ENCODE measurements around the gene TTC22.

Gene TTC22

DNA sequence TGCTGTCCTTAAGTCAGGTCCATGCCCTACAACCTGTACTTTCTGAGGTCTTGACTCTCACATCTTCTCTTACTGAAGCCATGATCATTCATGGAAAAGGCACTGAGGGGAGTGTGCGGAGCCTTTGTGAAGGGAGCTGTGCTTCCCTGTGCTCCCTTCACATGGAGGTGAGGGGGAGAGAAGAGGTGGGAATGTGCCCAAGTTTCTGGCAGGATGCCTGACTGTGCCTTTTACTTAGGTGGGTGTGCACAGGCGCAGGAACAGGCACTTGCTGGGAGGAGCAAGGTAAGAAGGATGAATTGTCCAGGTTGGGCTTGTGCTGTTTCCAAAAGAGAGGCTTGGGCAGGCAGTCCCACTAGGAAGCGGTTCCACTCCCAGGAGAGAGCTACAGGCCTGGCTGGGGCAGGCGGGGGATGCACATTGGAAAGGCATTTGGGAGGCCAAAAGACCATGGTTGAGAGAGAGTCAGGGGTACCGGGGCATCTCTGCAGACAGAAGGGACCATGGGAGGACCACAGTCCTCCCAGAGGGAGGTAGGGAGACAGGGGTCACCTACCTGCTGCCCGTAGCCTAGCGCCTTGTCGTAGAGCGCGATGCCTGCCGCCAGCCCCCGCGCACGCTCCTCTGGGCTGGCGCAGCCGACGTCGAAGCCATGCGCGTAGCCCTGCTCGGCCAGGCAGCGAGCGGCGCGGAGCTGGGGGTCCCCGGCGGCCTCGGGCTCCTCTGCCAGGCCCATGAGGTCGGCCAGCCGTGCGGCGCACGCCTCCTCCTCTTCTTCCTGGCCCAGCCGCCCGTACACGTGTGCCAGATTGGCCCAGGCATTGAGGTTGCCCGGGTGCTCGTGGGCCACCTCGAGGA is 853 bp downstream of the TTC22 start:
- POLR2A ChIA-PET = no interaction called here

DNA sequence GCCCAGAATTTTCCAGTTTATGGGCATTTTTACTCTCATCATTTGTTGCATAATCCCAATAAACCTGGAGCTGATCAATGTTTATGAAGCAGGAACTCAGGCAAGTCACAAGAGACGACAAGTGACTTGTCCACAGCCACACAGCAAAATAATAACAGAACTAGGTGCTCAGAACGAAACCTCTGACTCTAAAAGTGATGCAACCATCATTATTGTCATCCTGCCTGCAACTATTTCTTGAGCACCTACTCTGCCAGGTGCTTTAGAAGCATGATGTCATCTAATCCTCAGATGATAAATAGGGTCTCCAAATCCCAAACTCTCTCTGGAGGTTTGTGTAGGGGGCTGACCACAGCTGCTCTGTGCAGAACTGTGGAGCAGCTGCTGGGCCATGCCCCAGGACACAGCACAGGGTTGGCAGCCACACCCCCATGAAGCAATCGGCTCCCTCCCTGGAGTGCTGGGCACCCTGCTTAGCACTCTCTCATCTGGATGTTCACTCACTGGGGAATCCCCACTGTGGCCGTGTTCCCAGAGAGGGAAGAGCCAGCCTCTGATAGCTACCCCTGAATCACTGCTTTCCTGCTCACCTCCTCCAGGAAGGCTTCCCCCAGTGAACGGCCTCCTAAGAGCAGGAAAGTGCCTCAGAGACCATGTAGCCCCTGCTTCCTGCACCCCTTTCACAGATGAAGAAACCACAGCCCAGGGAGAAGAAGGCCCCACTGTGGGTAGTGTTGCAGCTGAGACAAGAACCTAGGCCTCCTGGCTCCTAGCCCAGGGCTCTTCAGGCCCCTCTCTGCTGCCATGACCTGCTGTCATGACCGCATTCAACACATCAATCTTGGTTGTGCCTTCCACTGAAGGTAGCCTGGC is 2.1 kb downstream of the TTC22 start:
- DNase-seq (ENCODE audit: low read depth, low spot score) = no peak
- ChIA-PET CTCF (no interaction called here), POLR2A (no interaction called here)
- H3K4me3 ChIP-seq (ENCODE audit: low read depth, low read length) = no peak overlapping the region
- TF ChIP-seq, protein P1, sequence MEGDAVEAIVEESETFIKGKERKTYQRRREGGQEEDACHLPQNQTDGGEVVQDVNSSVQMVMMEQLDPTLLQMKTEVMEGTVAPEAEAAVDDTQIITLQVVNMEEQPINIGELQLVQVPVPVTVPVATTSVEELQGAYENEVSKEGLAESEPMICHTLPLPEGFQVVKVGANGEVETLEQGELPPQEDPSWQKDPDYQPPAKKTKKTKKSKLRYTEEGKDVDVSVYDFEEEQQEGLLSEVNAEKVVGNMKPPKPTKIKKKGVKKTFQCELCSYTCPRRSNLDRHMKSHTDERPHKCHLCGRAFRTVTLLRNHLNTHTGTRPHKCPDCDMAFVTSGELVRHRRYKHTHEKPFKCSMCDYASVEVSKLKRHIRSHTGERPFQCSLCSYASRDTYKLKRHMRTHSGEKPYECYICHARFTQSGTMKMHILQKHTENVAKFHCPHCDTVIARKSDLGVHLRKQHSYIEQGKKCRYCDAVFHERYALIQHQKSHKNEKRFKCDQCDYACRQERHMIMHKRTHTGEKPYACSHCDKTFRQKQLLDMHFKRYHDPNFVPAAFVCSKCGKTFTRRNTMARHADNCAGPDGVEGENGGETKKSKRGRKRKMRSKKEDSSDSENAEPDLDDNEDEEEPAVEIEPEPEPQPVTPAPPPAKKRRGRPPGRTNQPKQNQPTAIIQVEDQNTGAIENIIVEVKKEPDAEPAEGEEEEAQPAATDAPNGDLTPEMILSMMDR (IDR thresholded peaks at IDR 0.05; ENCODE audit: insufficient read depth, low read length, missing control alignments) = no peak

More for the DNA sequence above, 853 bp downstream of the TTC22 start:
- DNase-seq (ENCODE audit: low read depth, low spot score) = no peak
- CTCF ChIA-PET = interaction anchor here (0.9 to 1.9 kb wide), 2 partner anchors 9 to 128 kb away, joined by 3 to 5 read pairs; no protein-coding TSS in a partner anchor
- TF ChIP-seq, protein P1 (IDR thresholded peaks at IDR 0.05; ENCODE audit: insufficient read depth, low read length, missing control alignments) = no peak
- H3K4me3 ChIP-seq (ENCODE audit: low read depth, low read length) = no peak overlapping the region

DNA sequence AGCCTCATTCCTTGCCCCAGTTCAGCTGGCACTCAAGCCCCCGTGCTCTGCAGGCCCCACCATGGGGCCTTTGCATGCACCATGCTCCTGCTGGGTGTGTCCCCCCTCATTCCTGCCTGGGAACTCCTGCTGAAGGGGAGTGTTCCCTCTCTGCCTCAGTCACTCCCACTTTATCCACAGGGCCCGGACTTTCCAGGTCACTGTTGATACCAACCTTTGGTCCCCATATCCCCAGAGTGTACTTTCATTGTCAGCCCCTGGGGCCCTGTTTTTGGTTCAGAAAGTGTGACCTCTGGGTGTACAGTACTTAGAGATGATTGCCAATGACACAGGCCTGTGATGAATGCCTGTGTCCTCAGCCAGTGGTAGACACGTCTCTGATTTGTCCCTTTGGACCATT is 2.9 kb downstream of the TTC22 start:
- CTCF ChIA-PET = interaction anchor here (1.0 kb wide), 1 partner anchor 11 kb away, joined by 5 read pairs; no protein-coding TSS in a partner anchor
- TF ChIP-seq, protein P1 (IDR thresholded peaks at IDR 0.05; ENCODE audit: insufficient read depth, low read length, missing control alignments) = no peak

GRCh38 chr1:54796902-54797301 is 4.2 kb downstream of the TTC22 start:
- TF ChIP-seq, protein P1 (IDR thresholded peaks at IDR 0.05; ENCODE audit: insufficient read depth, low read length, missing control alignments) = no peak
- ChIA-PET CTCF (no interaction called here), POLR2A (no interaction called here)
- DNase-seq (ENCODE audit: low read depth, low spot score) = no peak
- H3K4me3 ChIP-seq (ENCODE audit: low read depth, low read length) = no peak overlapping the region

More for the DNA sequence above, 2.9 kb downstream of the TTC22 start:
- no peak for DNase-seq (ENCODE audit: low read depth, low spot score)
- POLR2A ChIA-PET = no interaction called here
- no peak overlapping the region for H3K4me3 ChIP-seq (ENCODE audit: low read depth, low read length)

DNA sequence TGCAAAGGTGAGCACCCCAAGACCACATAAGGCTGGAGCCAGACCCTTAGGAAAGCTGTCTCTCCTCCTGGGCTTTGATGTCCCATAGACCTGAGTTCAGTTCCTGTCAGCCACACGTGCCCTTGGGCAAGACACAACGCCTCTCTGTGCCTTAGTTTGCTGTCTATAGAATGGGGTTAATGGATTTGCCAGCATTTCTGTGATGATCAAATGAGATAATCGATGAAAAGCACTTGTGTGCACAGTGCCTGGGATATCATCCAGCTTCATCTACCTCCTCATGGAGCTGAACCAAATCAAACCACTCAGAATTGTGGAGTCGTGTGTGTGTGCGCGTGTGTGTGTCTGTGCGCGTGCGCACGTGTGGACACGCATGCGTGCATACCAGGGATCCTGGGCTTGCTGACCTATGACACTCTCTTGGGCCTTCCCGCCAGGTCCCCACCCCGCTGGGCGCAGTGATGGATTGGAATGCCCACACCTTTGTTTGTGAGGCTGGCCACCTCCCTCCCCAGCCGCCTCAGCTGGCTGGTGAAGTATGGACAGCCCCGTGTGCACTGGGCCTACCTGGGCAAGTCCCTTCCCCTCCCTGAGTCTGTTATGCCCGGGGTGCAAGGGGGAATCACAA is 5.2 kb downstream of the TTC22 start:
- POLR2A ChIA-PET = no interaction called here
- no peak overlapping the region for H3K4me3 ChIP-seq (ENCODE audit: low read depth, low read length)
- no peak for DNase-seq (ENCODE audit: low read depth, low spot score)
- TF ChIP-seq, protein P1 (IDR thresholded peaks at IDR 0.05; ENCODE audit: insufficient read depth, low read length, missing control alignments) = no peak
- CTCF ChIA-PET = interaction anchor here (0.7 to 1.3 kb wide), 2 partner anchors 10 to 14 kb away, joined by 3 read pairs; no protein-coding TSS in a partner anchor

Data from AG04449 (cell line).